Measurements from ENCODE around the gene RPL37A. TPM values are rescaled to one million over a fixed set of nuclear protein-coding genes. Genes with fewer than 3 reads are reported as not detected.

Gene RPL37A
- total RNA-seq, 4 donors from 2014 or later, result 366 to 1,381 (median 655) TPM

DNA sequence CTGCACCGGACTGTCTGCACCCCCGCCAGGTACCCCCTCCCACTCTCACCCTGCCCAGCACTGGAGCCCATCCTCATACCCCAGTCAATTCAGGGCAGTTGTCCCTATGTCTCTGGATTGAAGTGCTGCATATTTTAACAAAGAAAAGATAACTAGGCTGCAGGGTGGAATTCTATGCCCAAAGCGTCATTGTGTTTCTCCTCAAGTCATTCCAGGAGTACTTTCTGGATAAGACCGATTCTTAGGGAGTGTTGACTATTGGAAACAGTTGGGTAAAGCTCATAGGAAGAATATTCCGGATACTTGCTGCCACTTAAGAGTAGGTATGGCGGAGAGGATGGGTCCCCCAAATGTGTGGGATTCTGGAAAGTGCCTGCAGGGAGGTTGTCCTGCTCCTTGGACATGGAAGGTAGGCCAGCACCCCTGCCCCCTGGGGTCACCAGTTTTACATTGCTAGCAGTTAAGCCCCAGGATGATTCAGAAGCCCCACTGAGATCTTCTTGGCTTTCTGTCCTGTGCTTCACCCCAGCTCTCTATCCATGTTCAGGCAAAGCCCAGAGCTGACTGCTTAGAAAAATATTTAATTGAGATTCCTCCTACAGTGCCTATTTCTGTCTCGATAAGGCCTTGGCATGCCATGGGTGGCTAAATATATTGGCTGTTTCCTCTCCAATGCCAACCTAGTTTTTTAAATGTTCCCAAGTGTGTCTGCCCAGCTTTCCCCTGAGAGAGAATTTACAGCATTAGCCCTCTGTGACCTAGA, 48.2 kb downstream of the RPL37A start:
- Histone ChIP-seq H3K36me3 (no peaks in the 10 kb centered on the region), H3K4me1 (peaks cover 0 to 5% (median 0%) of the 10 kb centered on the region in 4 donors), H3K9me3 (no peaks in the 10 kb centered on the region), H3K27me3 (no peaks in the 10 kb centered on the region), H3K27ac (peak overlapping the region in 1 of 4 donors; percentile 30), H3K4me3 (no peak overlapping the region)
- TF ChIP-seq POLR2A (IDR thresholded peaks at IDR 0.05), result no peak
- TF ChIP-seq, protein P1, sequence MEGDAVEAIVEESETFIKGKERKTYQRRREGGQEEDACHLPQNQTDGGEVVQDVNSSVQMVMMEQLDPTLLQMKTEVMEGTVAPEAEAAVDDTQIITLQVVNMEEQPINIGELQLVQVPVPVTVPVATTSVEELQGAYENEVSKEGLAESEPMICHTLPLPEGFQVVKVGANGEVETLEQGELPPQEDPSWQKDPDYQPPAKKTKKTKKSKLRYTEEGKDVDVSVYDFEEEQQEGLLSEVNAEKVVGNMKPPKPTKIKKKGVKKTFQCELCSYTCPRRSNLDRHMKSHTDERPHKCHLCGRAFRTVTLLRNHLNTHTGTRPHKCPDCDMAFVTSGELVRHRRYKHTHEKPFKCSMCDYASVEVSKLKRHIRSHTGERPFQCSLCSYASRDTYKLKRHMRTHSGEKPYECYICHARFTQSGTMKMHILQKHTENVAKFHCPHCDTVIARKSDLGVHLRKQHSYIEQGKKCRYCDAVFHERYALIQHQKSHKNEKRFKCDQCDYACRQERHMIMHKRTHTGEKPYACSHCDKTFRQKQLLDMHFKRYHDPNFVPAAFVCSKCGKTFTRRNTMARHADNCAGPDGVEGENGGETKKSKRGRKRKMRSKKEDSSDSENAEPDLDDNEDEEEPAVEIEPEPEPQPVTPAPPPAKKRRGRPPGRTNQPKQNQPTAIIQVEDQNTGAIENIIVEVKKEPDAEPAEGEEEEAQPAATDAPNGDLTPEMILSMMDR (IDR thresholded peaks at IDR 0.05), result no peak
- DNase-seq, result no peak

DNA sequence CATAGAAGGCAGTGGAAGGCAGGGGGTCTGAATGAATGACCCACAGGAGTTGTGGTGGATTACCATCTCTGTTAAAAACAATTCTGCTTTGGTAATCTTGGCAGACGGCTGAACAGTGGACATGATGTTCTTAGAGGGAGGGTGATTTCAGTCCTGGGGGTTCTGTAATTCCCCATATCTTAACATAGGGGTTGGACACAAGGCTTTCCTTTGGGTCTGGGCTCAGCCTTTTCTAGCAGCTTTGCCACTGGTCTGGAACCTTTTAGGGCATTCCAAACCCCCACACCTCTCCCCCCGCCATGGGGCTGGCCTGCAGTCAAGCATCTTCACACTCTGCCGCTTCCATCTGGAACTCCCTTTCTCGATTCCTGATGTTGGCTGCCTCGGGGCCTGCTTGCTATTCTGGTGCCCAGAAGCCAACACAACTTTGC, 50.3 kb downstream of the RPL37A start:
- peak overlapping the region in 1 of 4 donors; percentile 10 for H3K27ac ChIP-seq

DNA sequence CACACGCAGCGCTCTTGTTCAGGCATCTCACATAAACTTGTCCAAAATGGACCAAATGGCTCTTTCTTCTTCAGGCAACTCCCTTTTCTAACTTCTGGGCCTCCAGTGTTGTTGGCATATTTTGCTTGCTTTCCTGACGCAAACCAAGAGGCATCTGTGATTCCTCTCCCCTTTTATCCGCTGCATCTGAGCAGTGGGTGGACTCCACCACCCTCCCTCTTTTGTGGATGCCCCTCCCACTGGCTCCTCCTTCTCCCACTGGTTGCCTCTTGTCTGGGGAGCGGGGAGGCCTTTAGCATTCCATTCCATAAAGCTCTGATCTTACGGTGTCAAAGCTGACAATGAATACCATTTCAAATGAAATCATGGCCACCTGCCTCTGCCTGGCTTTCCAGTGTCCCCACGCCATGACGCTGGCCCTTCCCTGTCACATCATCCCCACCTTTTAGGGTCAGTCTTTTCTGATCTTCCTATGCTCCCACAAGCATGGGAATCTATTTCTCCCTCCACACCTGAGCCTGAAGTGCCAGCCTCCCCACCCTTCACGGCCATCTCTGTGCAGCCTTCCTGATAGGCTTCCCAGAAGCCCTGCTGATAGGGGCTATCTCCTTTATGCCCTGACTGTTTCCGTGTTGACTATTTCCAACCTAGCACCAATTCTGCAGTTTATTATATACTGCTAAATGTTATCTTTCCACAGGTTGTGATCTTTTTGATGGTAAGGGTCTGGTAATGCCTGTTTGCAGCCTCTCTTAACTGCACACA, 51.5 kb downstream of the RPL37A start:
- Histone ChIP-seq H3K9me3 (no peaks in the 10 kb centered on the region), H3K36me3 (no peaks in the 10 kb centered on the region), H3K27me3 (no peaks in the 10 kb centered on the region), H3K4me1 (peaks cover 0 to 5% (median 0%) of the 10 kb centered on the region in 4 donors), H3K27ac (peak overlapping the region in 1 of 4 donors; percentile 46), H3K4me3 (no peak overlapping the region)
- TF ChIP-seq POLR2A (IDR thresholded peaks at IDR 0.05), result no peak
- TF ChIP-seq, protein P1 (IDR thresholded peaks at IDR 0.05), result no peak
- DNase-seq, result no peak

More for the DNA sequence above, 50.3 kb downstream of the RPL37A start:
- Histone ChIP-seq H3K36me3 (no peaks in the 10 kb centered on the region), H3K4me1 (peaks cover 0 to 5% (median 0%) of the 10 kb centered on the region in 4 donors), H3K9me3 (no peaks in the 10 kb centered on the region), H3K27me3 (no peaks in the 10 kb centered on the region), H3K4me3 (no peak overlapping the region)
- no peak for TF ChIP-seq POLR2A (IDR thresholded peaks at IDR 0.05)
- TF ChIP-seq, protein P1 (IDR thresholded peaks at IDR 0.05), result no peak
- DNase-seq, result no peak

DNA sequence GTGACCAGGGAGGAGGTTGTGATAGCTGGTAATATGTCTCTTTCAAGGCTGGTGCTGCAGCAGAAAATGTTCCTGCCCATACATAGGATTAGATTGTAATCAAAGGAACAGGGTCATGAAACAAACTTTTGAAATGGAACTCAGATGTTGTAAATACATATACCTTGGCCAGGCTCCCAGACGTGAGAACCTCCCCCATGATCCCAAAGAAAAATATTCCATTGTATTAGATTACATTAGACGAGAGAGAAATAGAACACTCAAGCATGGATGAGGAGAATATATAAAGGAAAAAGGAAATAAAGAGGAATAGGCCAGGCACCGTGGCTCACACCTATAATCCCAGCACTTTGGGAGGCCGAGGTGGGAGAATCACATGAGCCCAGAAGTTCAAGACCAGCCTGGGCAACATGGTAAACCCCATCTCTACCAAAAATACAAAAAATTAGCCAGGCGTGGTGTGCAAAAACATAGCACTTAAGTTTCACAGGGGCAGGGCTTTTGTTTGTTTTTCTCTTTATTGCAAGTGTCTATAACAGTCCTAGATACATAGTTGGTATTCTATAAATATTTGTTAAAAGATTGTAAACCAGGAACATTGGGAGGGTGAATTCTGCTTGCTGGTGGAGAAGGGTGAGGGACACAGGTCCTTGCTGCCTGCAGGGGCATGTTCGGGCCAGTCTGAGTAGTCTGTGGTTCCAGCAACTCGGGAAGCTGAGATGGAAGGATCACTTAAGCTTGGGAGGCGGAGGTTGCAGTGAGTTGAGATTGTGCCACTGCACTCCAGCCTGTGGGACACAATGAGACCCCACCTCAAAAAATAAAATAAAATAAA, 52.8 kb downstream of the RPL37A start:
- H3K27ac ChIP-seq, result peak overlapping the region in 1 of 4 donors; percentile 46
- peaks cover 0 to 5% (median 0%) of the 10 kb centered on the region in 4 donors for H3K4me1 ChIP-seq
- H3K36me3 ChIP-seq, result no peaks in the 10 kb centered on the region
- H3K27me3 ChIP-seq, result no peaks in the 10 kb centered on the region
- TF ChIP-seq POLR2A (IDR thresholded peaks at IDR 0.05), result no peak
- TF ChIP-seq, protein P1 (IDR thresholded peaks at IDR 0.05), result no peak
- no peak overlapping the region for H3K4me3 ChIP-seq
- DNase-seq, result no peak
- no peaks in the 10 kb centered on the region for H3K9me3 ChIP-seq

DNA sequence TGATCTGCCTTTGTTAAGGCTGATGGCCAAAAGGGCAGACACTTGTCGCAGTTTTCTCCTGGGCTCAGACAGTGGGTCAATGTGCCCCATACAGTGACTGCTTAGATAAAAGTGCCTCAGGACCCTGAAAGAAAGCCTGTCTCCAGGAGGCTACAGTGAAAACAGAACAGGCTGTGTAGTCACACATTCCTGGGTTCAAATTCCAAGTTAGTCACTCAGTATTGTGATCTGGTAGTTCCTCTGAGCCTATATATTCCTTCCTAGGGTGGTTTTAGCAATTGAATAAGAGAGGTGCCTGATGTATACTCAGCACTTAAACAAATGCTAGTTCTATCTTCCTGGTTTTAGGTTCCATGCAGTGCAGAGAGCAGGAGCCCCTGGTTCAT, 54.4 kb downstream of the RPL37A start:
- Histone ChIP-seq H3K4me1 (peaks cover 0 to 5% (median 0%) of the 10 kb centered on the region in 4 donors), H3K9me3 (no peaks in the 10 kb centered on the region), H3K4me3 (no peak overlapping the region), H3K27ac (no peak overlapping the region), H3K27me3 (no peaks in the 10 kb centered on the region), H3K36me3 (no peaks in the 10 kb centered on the region)
- no peak for TF ChIP-seq POLR2A (IDR thresholded peaks at IDR 0.05)
- TF ChIP-seq, protein P1 (IDR thresholded peaks at IDR 0.05), result no peak
- no peak for DNase-seq
